T-helper 1 cell treated with Interleukin-12 subunit alpha and Interleukin-12 subunit beta and Interleukin-4 antibody, amounts not matched to agents 30 ng/mL and 1 ng/mL, for 36 hours (primary cell): ENCODE measurements around the gene PDLIM4. TPM values are rescaled to one million over a fixed set of nuclear protein-coding genes. Genes with fewer than 3 reads are reported as not detected.

Experiments
- intact Hi-C: fragments of 100-400 bp; cut with micrococcal nuclease; formaldehyde crosslinking; loops from one replicate; pipeline ENCODE4 v1.15.1; 2024
- total RNA-seq: library from RNA; stranded (reverse); gene quantifications from 2 replicates; pipeline ENCODE4 v1.2.3, GENCODE V29; 2022

The PDLIM4 gene
- total RNA-seq, 1 donor from 2014 or later, result 0.74 TPM

GRCh38 chr5:132227235-132227484 lies 30.3 kb upstream of the PDLIM4 start:
- intact Hi-C loops, result loop anchor here (2.0 kb wide), 1 partner anchor 162 kb away; no protein-coding TSS in a partner anchor

- intact Hi-C loops, result loop anchor here (2.0 kb wide), 1 partner anchor 163 kb away; no protein-coding TSS in a partner anchor
Measured at GRCh38 chr5:132227485-132228240, 29.8 kb upstream of the PDLIM4 start, which contains the start of gene P4HA2. Gene P4HA2, minus strand, starts transcription at chr5:132227853. Its CDS starts 9,227 bp downstream, at chr5:132218626.

GRCh38 chr5:132228241-132229035 lies 29.1 kb upstream of the PDLIM4 start:
- intact Hi-C loops, result no loop called here

GRCh38 chr5:132229236-132229635 lies 28.3 kb upstream of the PDLIM4 start:
- intact Hi-C loops, result no loop called here

GRCh38 chr5:132230871-132231270 lies 26.6 kb upstream of the PDLIM4 start:
- intact Hi-C loops, result no loop called here

GRCh38 chr5:132232465-132232864 lies 25.0 kb upstream of the PDLIM4 start:
- intact Hi-C loops, result no loop called here

GRCh38 chr5:132233081-132233480 lies 24.4 kb upstream of the PDLIM4 start:
- intact Hi-C loops, result no loop called here

GRCh38 chr5:132233811-132234683 lies 23.4 kb upstream of the PDLIM4 start:
- intact Hi-C loops, result no loop called here

- intact Hi-C loops, result loop anchor here (5.0 kb wide), 1 partner anchor 58 kb away; the partner anchor contains the start of gene SLC22A4
Measured at GRCh38 chr5:132234684-132235062, 22.8 kb upstream of the PDLIM4 start.

- intact Hi-C loops, result loop anchor here (5.0 kb wide), 1 partner anchor 57 kb away; the partner anchor contains the start of gene SLC22A4
Measured at GRCh38 chr5:132235340-132235739, 22.2 kb upstream of the PDLIM4 start.

GRCh38 chr5:132237141-132237540 lies 20.4 kb upstream of the PDLIM4 start:
- intact Hi-C loops, result loop anchor here (5.0 kb wide), 1 partner anchor 55 kb away; the partner anchor contains the start of gene SLC22A4

GRCh38 chr5:132237670-132238069 lies 19.8 kb upstream of the PDLIM4 start:
- intact Hi-C loops, result loop anchor here (1.0 to 5.0 kb wide), 3 partner anchors 55 to 264 kb away; partner anchors contain the start of gene SLC22A4

- intact Hi-C loops, result loop anchor here (1.0 to 5.0 kb wide), 3 partner anchors 54 to 263 kb away; partner anchors contain the start of gene SLC22A4
Measured at GRCh38 chr5:132238169-132238744, 19.2 kb upstream of the PDLIM4 start.

- intact Hi-C loops, result loop anchor here (1.0 to 5.0 kb wide), 3 partner anchors 53 to 262 kb away; partner anchors contain the start of gene SLC22A4
Measured at GRCh38 chr5:132238901-132239500, 18.5 kb upstream of the PDLIM4 start.

GRCh38 chr5:132239776-132240175 lies 17.7 kb upstream of the PDLIM4 start:
- intact Hi-C loops, result loop anchor here (5.0 kb wide), 1 partner anchor 53 kb away; the partner anchor contains the start of gene SLC22A4

GRCh38 chr5:132243366-132243977 lies 14.0 kb upstream of the PDLIM4 start:
- intact Hi-C loops, result loop anchor here (1.0 kb wide), 1 partner anchor 18 kb away; no protein-coding TSS in a partner anchor

GRCh38 chr5:132245593-132245992 lies 11.9 kb upstream of the PDLIM4 start:
- intact Hi-C loops, result no loop called here

GRCh38 chr5:132246806-132247205 lies 10.7 kb upstream of the PDLIM4 start:
- intact Hi-C loops, result no loop called here

GRCh38 chr5:132250547-132250946 lies 6.9 kb upstream of the PDLIM4 start:
- intact Hi-C loops, result no loop called here
